ENCODE results near the gene MT1H. TPM values are rescaled to one million over a fixed set of nuclear protein-coding genes. Genes with fewer than 3 reads are reported as not detected.

MT1H gene
- total RNA-seq, 1 donor from 2014 or later, result 781 TPM

- DNase-seq (ENCODE audit: low read depth), result no peak
- no peak overlapping the region for H3K4me3 ChIP-seq (ENCODE audit: low read depth, low read length)
- TF ChIP-seq CTCF (conservative IDR thresholded peaks at IDR 0.05; ENCODE audit: low read depth, low read length), result no peak
These were observed 33.2 kb downstream of the MT1H start for GRCh38 chr16:56702836-56703235.

- DNase-seq (ENCODE audit: low read depth), result no peak
- TF ChIP-seq CTCF (conservative IDR thresholded peaks at IDR 0.05; ENCODE audit: low read depth, low read length), result no peak
- no peak overlapping the region for H3K4me3 ChIP-seq (ENCODE audit: low read depth, low read length)
These were observed 39.2 kb downstream of the MT1H start for GRCh38 chr16:56708525-56709442.

- no peak for DNase-seq (ENCODE audit: low read depth)
- H3K4me3 ChIP-seq (ENCODE audit: low read depth, low read length), result no peak overlapping the region
- TF ChIP-seq CTCF (conservative IDR thresholded peaks at IDR 0.05; ENCODE audit: low read depth, low read length), result no peak
These were observed 39.9 kb downstream of the MT1H start for GRCh38 chr16:56709443-56710040.

- no peak overlapping the region for H3K4me3 ChIP-seq (ENCODE audit: low read depth, low read length)
- no peak for DNase-seq (ENCODE audit: low read depth)
- TF ChIP-seq CTCF (conservative IDR thresholded peaks at IDR 0.05; ENCODE audit: low read depth, low read length), result no peak
These were observed 40.6 kb downstream of the MT1H start for GRCh38 chr16:56710181-56710737.

- no peak overlapping the region for H3K4me3 ChIP-seq (ENCODE audit: low read depth, low read length)
- no peak for TF ChIP-seq CTCF (conservative IDR thresholded peaks at IDR 0.05; ENCODE audit: low read depth, low read length)
- DNase-seq (ENCODE audit: low read depth), result no peak
These were observed 42.2 kb downstream of the MT1H start for GRCh38 chr16:56711862-56712261.

- TF ChIP-seq CTCF (conservative IDR thresholded peaks at IDR 0.05; ENCODE audit: low read depth, low read length), result no peak
- no peak overlapping the region for H3K4me3 ChIP-seq (ENCODE audit: low read depth, low read length)
- DNase-seq (ENCODE audit: low read depth), result no peak
These were observed 44.2 kb downstream of the MT1H start for GRCh38 chr16:56713794-56714193.

Data from epithelial cell of proximal tubule (primary cell).